Measurements from ENCODE around the gene PPP1R27. TPM values are rescaled to one million over a fixed set of nuclear protein-coding genes. Genes with fewer than 3 reads are reported as not detected.

Gene PPP1R27
- total RNA-seq, 2 donors from 2014 or later, result 1.6 TPM; not detected in 1

DNA sequence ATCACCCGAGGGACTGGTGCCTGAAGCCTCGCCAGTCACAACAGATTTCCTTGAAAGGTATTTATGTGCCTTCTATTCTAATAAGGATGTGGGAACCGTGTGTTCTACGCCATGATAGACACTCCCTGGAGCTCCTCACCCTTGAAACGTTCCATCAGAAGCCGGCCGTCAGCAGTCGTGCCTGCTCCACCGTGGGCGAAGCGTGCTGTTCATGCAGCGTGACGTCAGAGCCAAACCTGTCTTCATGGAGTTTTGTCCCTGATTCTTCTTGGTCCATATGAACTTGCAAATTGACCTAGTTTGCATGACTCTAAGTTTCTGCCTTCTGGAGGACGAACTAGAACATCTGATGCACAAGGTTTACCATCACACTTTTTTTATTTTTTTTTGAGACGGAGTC, 4.5 kb upstream of the PPP1R27 start:
- intact Hi-C loops (cut with DNase I), result no loop called here
- Histone ChIP-seq H3K4me3 (no peak overlapping the region), H3K36me3 (peaks cover 1 to 5% of the 10 kb centered on the region in 2 donors), H3K4me1 (replicated peaks) (peaks cover under 1% of the 10 kb centered on the region), H3K27ac (peak overlapping the region; percentile 42), H3K27me3 (replicated peaks; ENCODE audit: insufficient read depth) (no peaks in the 10 kb centered on the region), H3K9me3 (no peaks in the 10 kb centered on the region)
- WGBS, result 69% methylated on average over 15 of the region's 15 CpGs
- TF ChIP-seq, protein P1, sequence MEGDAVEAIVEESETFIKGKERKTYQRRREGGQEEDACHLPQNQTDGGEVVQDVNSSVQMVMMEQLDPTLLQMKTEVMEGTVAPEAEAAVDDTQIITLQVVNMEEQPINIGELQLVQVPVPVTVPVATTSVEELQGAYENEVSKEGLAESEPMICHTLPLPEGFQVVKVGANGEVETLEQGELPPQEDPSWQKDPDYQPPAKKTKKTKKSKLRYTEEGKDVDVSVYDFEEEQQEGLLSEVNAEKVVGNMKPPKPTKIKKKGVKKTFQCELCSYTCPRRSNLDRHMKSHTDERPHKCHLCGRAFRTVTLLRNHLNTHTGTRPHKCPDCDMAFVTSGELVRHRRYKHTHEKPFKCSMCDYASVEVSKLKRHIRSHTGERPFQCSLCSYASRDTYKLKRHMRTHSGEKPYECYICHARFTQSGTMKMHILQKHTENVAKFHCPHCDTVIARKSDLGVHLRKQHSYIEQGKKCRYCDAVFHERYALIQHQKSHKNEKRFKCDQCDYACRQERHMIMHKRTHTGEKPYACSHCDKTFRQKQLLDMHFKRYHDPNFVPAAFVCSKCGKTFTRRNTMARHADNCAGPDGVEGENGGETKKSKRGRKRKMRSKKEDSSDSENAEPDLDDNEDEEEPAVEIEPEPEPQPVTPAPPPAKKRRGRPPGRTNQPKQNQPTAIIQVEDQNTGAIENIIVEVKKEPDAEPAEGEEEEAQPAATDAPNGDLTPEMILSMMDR (IDR thresholded peaks at IDR 0.05), result no peak
- TF ChIP-seq POLR2A (IDR thresholded peaks at IDR 0.05), result no peak
- TF ChIP-seq POLR2AphosphoS5 (IDR thresholded peaks at IDR 0.05), result no peak
- no peak for DNase-seq (ENCODE audit: low spot score)

DNA sequence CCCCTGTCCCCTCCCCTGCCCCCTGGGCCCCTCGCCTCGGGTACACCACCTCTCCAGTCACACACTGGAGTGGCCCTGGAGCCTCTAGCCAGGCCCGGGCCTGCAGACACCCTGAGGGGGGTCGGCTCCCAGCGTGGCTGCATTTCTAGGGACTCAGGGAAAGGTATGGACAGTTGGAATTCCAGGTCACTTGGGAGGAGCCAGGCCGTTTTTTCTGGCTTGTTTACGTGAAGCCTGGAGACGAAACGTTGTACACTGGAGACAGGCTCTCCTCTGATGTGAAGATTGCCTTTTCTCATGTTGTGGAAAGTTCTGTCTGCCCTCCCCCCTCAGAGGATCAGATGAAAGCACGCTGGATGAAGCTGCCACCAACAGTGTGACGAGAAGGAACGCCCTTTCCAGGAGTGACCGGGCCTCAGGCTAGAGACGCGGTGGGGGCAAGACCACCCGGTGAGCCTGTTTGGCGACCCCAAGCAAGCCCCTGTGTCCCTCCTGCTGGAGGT, 4.0 kb upstream of the PPP1R27 start:
- intact Hi-C loops (cut with DNase I), result no loop called here
- DNase-seq (ENCODE audit: low spot score), result no peak
- 24% methylated on average over 17 of the region's 17 CpGs for WGBS
- H3K36me3 ChIP-seq, result no peaks in the 10 kb centered on the region
- peaks cover 6% of the 10 kb centered on the region for H3K4me1 ChIP-seq (replicated peaks)
- no peaks in the 10 kb centered on the region for H3K9me3 ChIP-seq
- peak overlapping the region; percentile 42 for H3K27ac ChIP-seq
- no peaks in the 10 kb centered on the region for H3K27me3 ChIP-seq (replicated peaks; ENCODE audit: insufficient read depth)
- no peak overlapping the region for H3K4me3 ChIP-seq
- TF ChIP-seq, protein P1 (IDR thresholded peaks at IDR 0.05), result no peak

DNA sequence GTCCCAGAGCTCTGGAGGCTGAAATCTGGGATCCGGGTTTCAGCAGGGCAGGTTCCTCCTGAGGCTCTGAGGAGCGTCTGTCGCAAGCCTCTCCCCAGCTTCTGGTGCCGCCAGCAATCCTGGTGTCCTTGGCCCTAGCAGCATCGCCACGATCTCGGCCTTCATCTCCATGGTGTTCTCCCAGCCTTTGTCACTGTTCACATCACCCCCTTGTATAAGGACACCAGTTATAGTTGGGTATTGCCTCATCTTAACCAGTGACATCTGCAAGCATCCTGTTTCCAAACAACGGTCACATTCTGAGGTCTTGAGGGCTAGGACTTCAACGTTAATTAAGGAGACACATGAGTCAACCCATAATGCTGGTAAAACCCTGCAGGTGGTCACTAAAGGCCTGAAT, 2.8 kb upstream of the PPP1R27 start:
- intact Hi-C loops (cut with DNase I), result no loop called here
- no peaks in the 10 kb centered on the region for H3K9me3 ChIP-seq
- peaks cover 8% of the 10 kb centered on the region for H3K4me1 ChIP-seq (replicated peaks)
- 91% methylated on average over 9 of the region's 9 CpGs for WGBS
- no peak overlapping the region for H3K4me3 ChIP-seq
- DNase-seq (ENCODE audit: low spot score), result no peak
- H3K36me3 ChIP-seq, result no peaks in the 10 kb centered on the region
- TF ChIP-seq POLR2AphosphoS5 (IDR thresholded peaks at IDR 0.05), result no peak
- H3K27me3 ChIP-seq (replicated peaks; ENCODE audit: insufficient read depth), result no peaks in the 10 kb centered on the region
- H3K27ac ChIP-seq, result no peak overlapping the region

DNA sequence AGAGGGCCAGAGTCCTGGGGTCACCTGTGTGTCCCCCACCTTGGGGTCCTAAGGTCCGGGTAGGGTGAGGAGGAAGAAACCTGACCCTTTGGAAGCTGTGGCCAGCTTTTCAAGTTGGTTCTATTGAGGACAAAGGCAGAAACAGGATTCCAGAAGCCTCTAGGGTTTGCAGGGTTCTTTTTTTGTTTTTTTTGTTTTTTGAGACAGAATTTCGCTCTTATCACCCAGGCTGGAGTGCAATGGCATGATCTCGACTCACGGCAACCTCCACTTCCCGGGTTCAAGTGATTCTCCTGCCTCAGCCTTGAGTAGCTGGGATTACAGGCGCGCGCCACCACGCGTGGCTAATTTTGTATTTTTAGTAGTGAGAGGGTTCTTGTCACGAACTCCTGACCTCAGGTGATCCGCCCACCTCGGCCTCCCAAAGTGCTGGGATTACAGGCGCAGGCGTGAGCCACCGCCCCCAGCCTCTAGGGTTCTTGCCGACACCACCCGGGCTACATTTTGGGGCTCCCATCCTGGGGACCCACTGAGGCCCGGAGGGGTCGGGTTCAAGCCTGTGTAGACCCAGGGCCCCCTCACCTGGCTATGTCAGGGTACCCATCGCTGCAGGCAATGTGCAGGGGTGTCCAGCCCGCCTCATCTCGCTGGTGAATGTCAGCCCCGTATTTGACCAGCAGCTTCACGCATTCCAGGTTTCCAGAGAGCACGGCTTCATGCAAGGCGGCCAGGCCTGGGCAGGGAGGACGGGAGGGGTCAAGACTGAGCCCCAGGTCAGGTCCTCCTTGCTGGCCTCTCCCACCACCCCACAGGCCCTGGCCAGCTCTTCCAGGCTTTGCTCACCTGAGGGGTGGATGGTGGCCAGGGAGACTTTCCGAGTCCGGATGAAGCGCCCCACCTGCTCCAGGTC, 674 bp downstream of the PPP1R27 start:
- peak overlapping the region; percentile 86 to 92 for H3K27ac ChIP-seq
- H3K9me3 ChIP-seq, result no peaks in the 10 kb centered on the region
- peak overlapping the region; percentile 61 to 78 for H3K4me3 ChIP-seq
- no peaks in the 10 kb centered on the region for H3K27me3 ChIP-seq (replicated peaks; ENCODE audit: insufficient read depth)
- H3K4me1 ChIP-seq (replicated peaks), result peaks cover 8% of the 10 kb centered on the region
- 76% methylated on average over 29 of the region's 31 CpGs for WGBS
- TF ChIP-seq POLR2A (IDR thresholded peaks at IDR 0.05), result no peak
- TF ChIP-seq, protein P1 (IDR thresholded peaks at IDR 0.05), result no peak
- no peak for TF ChIP-seq POLR2AphosphoS5 (IDR thresholded peaks at IDR 0.05)
- no peak for DNase-seq (ENCODE audit: low spot score)
- H3K36me3 ChIP-seq, result no peaks in the 10 kb centered on the region
- intact Hi-C loops (cut with DNase I), result no loop called here

DNA sequence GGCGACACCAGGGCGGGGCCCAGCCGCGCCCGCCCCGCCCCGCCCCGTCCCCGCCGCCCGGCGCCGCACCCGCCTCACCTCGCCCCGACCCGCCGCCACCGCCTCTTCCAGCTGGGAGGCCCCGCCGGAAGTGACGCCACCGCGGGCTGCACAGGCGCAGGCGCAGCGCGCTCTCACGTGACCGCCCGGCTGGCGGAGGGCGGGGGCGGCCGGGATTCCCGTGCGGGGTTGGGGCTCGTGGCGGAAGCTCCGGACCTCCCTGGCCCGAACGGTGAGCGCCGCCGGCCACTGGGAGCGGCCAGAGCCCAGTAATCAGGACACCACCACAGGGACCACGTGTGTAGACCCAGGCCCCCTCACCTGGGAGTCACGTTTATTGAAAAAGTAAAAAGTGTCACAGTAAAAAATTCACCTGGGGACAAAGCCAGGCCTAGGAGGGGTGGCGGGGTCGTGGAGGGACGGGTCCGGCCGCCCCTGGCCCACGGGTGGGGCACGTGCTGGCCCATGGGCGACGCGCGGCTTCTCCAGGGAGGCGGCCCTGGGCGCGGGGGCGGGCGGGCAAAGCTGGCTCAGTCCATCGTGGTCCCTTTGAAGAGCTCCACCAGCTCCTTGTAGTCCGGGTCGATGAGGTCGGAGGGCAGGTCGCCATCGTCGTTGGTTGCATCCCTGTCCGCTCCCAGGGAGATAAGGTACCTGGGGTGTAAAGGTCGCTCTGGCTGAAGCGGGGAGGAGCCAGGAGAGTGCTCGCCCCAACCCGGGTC, 1.5 kb downstream of the PPP1R27 start, which contains the start of gene MCRIP1:
Gene MCRIP1 (minus strand): TSS at position 132 of the 761 bp plus-strand sequence. CDS start 8,785 bp downstream, outside the sequence.
- peak within 1 kb of the TSS; percentile 86 to 92 for H3K27ac ChIP-seq
- DNase-seq (ENCODE audit: low spot score), result peak; percentile 94

More for the DNA sequence above, 1.5 kb downstream of the PPP1R27 start, which contains the start of gene MCRIP1:
- Histone ChIP-seq H3K4me3 (peak within 1 kb of the TSS; percentile 78 to 79), H3K9me3 (no peaks in the 10 kb centered on the region), H3K36me3 (no peaks in the 10 kb centered on the region), H3K4me1 (replicated peaks) (peaks cover 8% of the 10 kb centered on the region), H3K27me3 (replicated peaks; ENCODE audit: insufficient read depth) (no peaks in the 10 kb centered on the region)
- 2% methylated on average over 69 of the region's 76 CpGs for WGBS
- TF ChIP-seq POLR2AphosphoS5 (IDR thresholded peaks at IDR 0.05), result peak; percentile 90
- TF ChIP-seq, protein P1 (IDR thresholded peaks at IDR 0.05), result peak in 1 of 4 experiments; percentile 16
- TF ChIP-seq POLR2A (IDR thresholded peaks at IDR 0.05), result peak; percentile 91
- intact Hi-C loops (cut with DNase I), result no loop called here
